A549 (cell line): ENCODE results near the gene PLEKHA5.

ENCODE experiments used
- CTCF ChIP-seq: fragments of >200 bp; sonication (Bioruptor Twin); formaldehyde crosslinking; IDR thresholded peaks from 3 replicates; pipeline ENCODE4 v1.5.1; 2016
- HDAC2 ChIP-seq: fragments of 200-600 bp; sonication (generic); IDR thresholded peaks from 2 replicates; pipeline ENCODE4 v1.6.1; 2016
- PBX3 ChIP-seq: IDR thresholded peaks from 2 replicates; pipeline ENCODE4 v1.6.1; 2012
- PHF8 ChIP-seq: fragments of 200-600 bp; sonication (generic); IDR thresholded peaks from 2 replicates; pipeline ENCODE4 v1.6.1; 2016; ENCODE audit warnings: low read depth, mild to moderate bottlenecking, antibody characterized with exemption, moderate library complexity, borderline replicate concordance
- POLR2A ChIP-seq: IDR thresholded peaks from 2 replicates; pipeline ENCODE4 v1.6.1; 2012; ENCODE audit warnings: mild to moderate bottlenecking, low read length
- SMC3 ChIP-seq: fragments of >200 bp; sonication (Bioruptor Twin); formaldehyde crosslinking; IDR thresholded peaks from 3 replicates; pipeline ENCODE4 v1.6.1; 2018; ENCODE audit warnings: inconsistent platforms
- ZNF302 ChIP-seq: fragments of 250-450 bp; sonication (Bioruptor Pico); IDR thresholded peaks from 2 replicates; pipeline ENCODE4 v1.9.0; 2021; ENCODE audit warnings: inconsistent platforms, mild to moderate bottlenecking, moderate library complexity
- TF ChIP-seq, protein P1 (sequence below): fragments of 150-350 bp; IDR thresholded peaks from 2 replicates; pipeline ENCODE4 v1.6.1; 2014; ENCODE audit warnings: low read depth, mild to moderate bottlenecking, low read length

DNA sequence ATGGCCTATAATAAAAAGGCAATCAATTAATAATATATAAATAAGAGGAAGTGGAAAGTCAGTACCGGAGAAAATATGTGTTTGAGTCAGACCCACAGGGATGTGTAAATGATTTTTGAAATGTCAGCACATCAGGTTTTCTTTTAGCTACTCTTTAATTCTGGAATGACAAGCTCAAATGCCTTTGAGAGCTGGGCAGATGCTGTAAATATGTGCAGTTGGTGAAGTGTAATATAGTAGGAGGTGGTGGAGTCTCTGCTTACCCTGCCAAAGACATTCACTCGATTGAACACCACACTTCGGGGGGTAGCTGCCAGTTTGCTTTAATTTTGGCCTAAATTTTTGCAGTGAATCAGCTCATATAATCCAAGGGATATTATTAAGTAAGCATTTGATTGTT, 93.0 kb downstream of the PLEKHA5 start:
- TF ChIP-seq POLR2A (no peak), PBX3 (no peak), CTCF (no peak), ZNF302 (no peak), PHF8 (no peak), HDAC2 (no peak), SMC3 (no peak)
- TF ChIP-seq, protein P1, sequence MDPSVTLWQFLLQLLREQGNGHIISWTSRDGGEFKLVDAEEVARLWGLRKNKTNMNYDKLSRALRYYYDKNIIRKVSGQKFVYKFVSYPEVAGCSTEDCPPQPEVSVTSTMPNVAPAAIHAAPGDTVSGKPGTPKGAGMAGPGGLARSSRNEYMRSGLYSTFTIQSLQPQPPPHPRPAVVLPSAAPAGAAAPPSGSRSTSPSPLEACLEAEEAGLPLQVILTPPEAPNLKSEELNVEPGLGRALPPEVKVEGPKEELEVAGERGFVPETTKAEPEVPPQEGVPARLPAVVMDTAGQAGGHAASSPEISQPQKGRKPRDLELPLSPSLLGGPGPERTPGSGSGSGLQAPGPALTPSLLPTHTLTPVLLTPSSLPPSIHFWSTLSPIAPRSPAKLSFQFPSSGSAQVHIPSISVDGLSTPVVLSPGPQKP, result no peak
